ENCODE measurements around the gene NT5DC1.

NT5DC1 gene

GRCh38 chr6:116200619-116201249 lies 100.1 kb downstream of the NT5DC1 start:
- DNase-seq, result no peak

- DNase-seq, result no peak
These were observed 100.9 kb downstream of the NT5DC1 start for GRCh38 chr6:116201538-116201937.

GRCh38 chr6:116205281-116205680 lies 104.6 kb downstream of the NT5DC1 start:
- DNase-seq, result no peak

GRCh38 chr6:116206231-116206903 lies 105.7 kb downstream of the NT5DC1 start:
- DNase-seq, result no peak

GRCh38 chr6:116208056-116208785 lies 107.6 kb downstream of the NT5DC1 start:
- no peak for DNase-seq

GRCh38 chr6:116210316-116210715 lies 109.7 kb downstream of the NT5DC1 start:
- no peak for DNase-seq

GRCh38 chr6:116210750-116211425 lies 110.2 kb downstream of the NT5DC1 start:
- DNase-seq, result no peak

GRCh38 chr6:116214681-116215080 lies 114.0 kb downstream of the NT5DC1 start:
- no peak for DNase-seq

GRCh38 chr6:116215414-116215813 lies 114.8 kb downstream of the NT5DC1 start:
- DNase-seq, result no peak

- no peak for DNase-seq
These were observed 116.4 kb downstream of the NT5DC1 start for GRCh38 chr6:116217069-116217468.

GRCh38 chr6:116218172-116218633 lies 117.5 kb downstream of the NT5DC1 start:
- DNase-seq, result no peak

GRCh38 chr6:116218866-116219265 lies 118.2 kb downstream of the NT5DC1 start:
- DNase-seq, result no peak

- DNase-seq, result no peak
These were observed 120.4 kb downstream of the NT5DC1 start for GRCh38 chr6:116221067-116221466.

- no peak for DNase-seq
These were observed 121.3 kb downstream of the NT5DC1 start for GRCh38 chr6:116221911-116222310.

- DNase-seq, result no peak
These were observed 122.7 kb downstream of the NT5DC1 start for GRCh38 chr6:116223355-116223754.

GRCh38 chr6:116229287-116229913 lies 128.7 kb downstream of the NT5DC1 start:
- no peak for DNase-seq

GRCh38 chr6:116234689-116235088 lies 134.0 kb downstream of the NT5DC1 start:
- no peak for DNase-seq

- no peak for DNase-seq
These were observed 137.4 kb downstream of the NT5DC1 start for GRCh38 chr6:116238083-116238482.

- no peak for DNase-seq
These were observed 138.6 kb downstream of the NT5DC1 start for GRCh38 chr6:116239256-116239655.

- DNase-seq, result no peak
These were observed 139.2 kb downstream of the NT5DC1 start for GRCh38 chr6:116239856-116240255.

GRCh38 chr6:116244284-116244683 lies 143.6 kb downstream of the NT5DC1 start:
- peak; percentile 18 to 28 for DNase-seq

- no peak for DNase-seq
These were observed 145.4 kb downstream of the NT5DC1 start for GRCh38 chr6:116246089-116246488.

GRCh38 chr6:116247285-116247684 lies 146.6 kb downstream of the NT5DC1 start:
- DNase-seq, result no peak

Data from NCI-H1930 (cell line).